ENCODE data around the gene NQO2. TPM values are rescaled to one million over a fixed set of nuclear protein-coding genes. Genes with fewer than 3 reads are reported as not detected.
"Not testable (repeated sequence)": the region's sequence is repeated elsewhere in the genome, so short reads cannot be mapped to it uniquely, and the experiment has no call there.

Gene NQO2
- total RNA-seq, 1 donor from 2014 or later: 12.7 TPM

- no peak overlapping the region for H3K4me3 ChIP-seq (ENCODE audit: low read depth, low read length)
- no peak for DNase-seq (ENCODE audit: low read depth)
- no peak for TF ChIP-seq CTCF (conservative IDR thresholded peaks at IDR 0.05; ENCODE audit: low read depth, low read length)
These were observed 7.9 kb downstream of the NQO2 start for GRCh38 chr6:3007571-3007970.

- H3K4me3 ChIP-seq (ENCODE audit: low read depth, low read length); DNase-seq (ENCODE audit: low read depth): not testable (repeated sequence)
These were observed 9.1 kb downstream of the NQO2 start for GRCh38 chr6:3008712-3009265.

- no peak overlapping the region for H3K4me3 ChIP-seq (ENCODE audit: low read depth, low read length)
- no peak for TF ChIP-seq CTCF (conservative IDR thresholded peaks at IDR 0.05; ENCODE audit: low read depth, low read length)
- DNase-seq (ENCODE audit: low read depth): no peak
These were observed 10.2 kb downstream of the NQO2 start for GRCh38 chr6:3009930-3010329.

- no peak for TF ChIP-seq CTCF (conservative IDR thresholded peaks at IDR 0.05; ENCODE audit: low read depth, low read length)
- no peak overlapping the region for H3K4me3 ChIP-seq (ENCODE audit: low read depth, low read length)
- no peak for DNase-seq (ENCODE audit: low read depth)
These were observed 11.5 kb downstream of the NQO2 start for GRCh38 chr6:3011158-3011557.

GRCh38 chr6:3011592-3011991, 11.9 kb downstream of the NQO2 start:
- no peak overlapping the region for H3K4me3 ChIP-seq (ENCODE audit: low read depth, low read length)
- DNase-seq (ENCODE audit: low read depth): no peak
- no peak for TF ChIP-seq CTCF (conservative IDR thresholded peaks at IDR 0.05; ENCODE audit: low read depth, low read length)

GRCh38 chr6:3013486-3013885, 13.8 kb downstream of the NQO2 start:
- TF ChIP-seq CTCF (conservative IDR thresholded peaks at IDR 0.05; ENCODE audit: low read depth, low read length): no peak

GRCh38 chr6:3013901-3014674, 14.4 kb downstream of the NQO2 start:
- no peak for TF ChIP-seq CTCF (conservative IDR thresholded peaks at IDR 0.05; ENCODE audit: low read depth, low read length)
- DNase-seq (ENCODE audit: low read depth): no peak

More at GRCh38 chr6:3013486-3013885, 13.8 kb downstream of the NQO2 start:
- DNase-seq (ENCODE audit: low read depth): no peak
- no peak overlapping the region for H3K4me3 ChIP-seq (ENCODE audit: low read depth, low read length)

More at GRCh38 chr6:3013901-3014674, 14.4 kb downstream of the NQO2 start:
- no peak overlapping the region for H3K4me3 ChIP-seq (ENCODE audit: low read depth, low read length)
